Measurements from ENCODE around the gene FNBP1L. TPM values are rescaled to one million over a fixed set of nuclear protein-coding genes. Genes with fewer than 3 reads are reported as not detected.
"Not testable (repeated sequence)": the region's sequence is repeated elsewhere in the genome, so short reads cannot be mapped to it uniquely, and the experiment has no call there.

FNBP1L gene
- total RNA-seq, 1 donor from 2014 or later, result 162 TPM

GRCh38 chr1:93549131-93549530 lies 101.2 kb downstream of the FNBP1L start:
- Histone ChIP-seq H3K27me3 (no peaks in the 10 kb centered on the region), H4K20me1 (ENCODE audit: low read depth) (peaks cover 25% of the 10 kb centered on the region), H3K9me3 (ENCODE audit: low read depth) (no peaks in the 10 kb centered on the region), H3K27ac (no peak overlapping the region), H3F3A (ENCODE audit: low read depth) (peaks cover 38% of the 10 kb centered on the region), H3K79me2 (ENCODE audit: low read depth) (no peaks in the 10 kb centered on the region), H2AFZ (replicated peaks) (no peak overlapping the region), H3K4me3 (no peak overlapping the region), H3K4me1 (peaks cover 16% of the 10 kb centered on the region), H3K4me2 (no peak overlapping the region), H3K9ac (no peak overlapping the region), H3K36me3 (peaks cover 47% of the 10 kb centered on the region)
- no peak overlapping the region for H3K4me3 Mint-ChIP-seq
- no peaks in the 10 kb centered on the region for H3K27me3 Mint-ChIP-seq (ENCODE audit: insufficient read depth, low read depth)
- DNase-seq (ENCODE audit: low spot score), result no peak
- no peak overlapping the region for H3K27ac Mint-ChIP-seq
- no peaks in the 10 kb centered on the region for H3K9me3 Mint-ChIP-seq
- TF ChIP-seq EZH2phosphoT487 (IDR thresholded peaks at IDR 0.05) (no peak), EZH2 (IDR thresholded peaks at IDR 0.05) (no peak)
- TF ChIP-seq, protein P1, sequence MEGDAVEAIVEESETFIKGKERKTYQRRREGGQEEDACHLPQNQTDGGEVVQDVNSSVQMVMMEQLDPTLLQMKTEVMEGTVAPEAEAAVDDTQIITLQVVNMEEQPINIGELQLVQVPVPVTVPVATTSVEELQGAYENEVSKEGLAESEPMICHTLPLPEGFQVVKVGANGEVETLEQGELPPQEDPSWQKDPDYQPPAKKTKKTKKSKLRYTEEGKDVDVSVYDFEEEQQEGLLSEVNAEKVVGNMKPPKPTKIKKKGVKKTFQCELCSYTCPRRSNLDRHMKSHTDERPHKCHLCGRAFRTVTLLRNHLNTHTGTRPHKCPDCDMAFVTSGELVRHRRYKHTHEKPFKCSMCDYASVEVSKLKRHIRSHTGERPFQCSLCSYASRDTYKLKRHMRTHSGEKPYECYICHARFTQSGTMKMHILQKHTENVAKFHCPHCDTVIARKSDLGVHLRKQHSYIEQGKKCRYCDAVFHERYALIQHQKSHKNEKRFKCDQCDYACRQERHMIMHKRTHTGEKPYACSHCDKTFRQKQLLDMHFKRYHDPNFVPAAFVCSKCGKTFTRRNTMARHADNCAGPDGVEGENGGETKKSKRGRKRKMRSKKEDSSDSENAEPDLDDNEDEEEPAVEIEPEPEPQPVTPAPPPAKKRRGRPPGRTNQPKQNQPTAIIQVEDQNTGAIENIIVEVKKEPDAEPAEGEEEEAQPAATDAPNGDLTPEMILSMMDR (IDR thresholded peaks at IDR 0.05), result no peak
- H3K4me1 Mint-ChIP-seq, result peaks cover 15% of the 10 kb centered on the region
- H3K36me3 Mint-ChIP-seq, result peaks cover 25% of the 10 kb centered on the region

- Mint-ChIP-seq H3K27ac (no peak overlapping the region), H3K9me3 (no peaks in the 10 kb centered on the region), H3K36me3 (peaks cover 27% of the 10 kb centered on the region), H3K4me3 (no peak overlapping the region), H3K4me1 (peaks cover 15% of the 10 kb centered on the region), H3K27me3 (ENCODE audit: insufficient read depth, low read depth) (no peaks in the 10 kb centered on the region)
- Histone ChIP-seq H3K9me3 (ENCODE audit: low read depth) (no peaks in the 10 kb centered on the region), H3K4me3 (no peak overlapping the region), H4K20me1 (ENCODE audit: low read depth) (peaks cover 31% of the 10 kb centered on the region), H3K36me3 (peaks cover 41% of the 10 kb centered on the region), H2AFZ (replicated peaks) (no peak overlapping the region), H3K4me1 (peaks cover 16% of the 10 kb centered on the region), H3K4me2 (no peak overlapping the region), H3F3A (ENCODE audit: low read depth) (peaks cover 38% of the 10 kb centered on the region), H3K27me3 (no peaks in the 10 kb centered on the region), H3K9ac (no peak overlapping the region), H3K27ac (no peak overlapping the region), H3K79me2 (ENCODE audit: low read depth) (no peaks in the 10 kb centered on the region)
- DNase-seq (ENCODE audit: low spot score), result no peak
- TF ChIP-seq, protein P1 (IDR thresholded peaks at IDR 0.05), result no peak
- TF ChIP-seq EZH2phosphoT487 (IDR thresholded peaks at IDR 0.05) (no peak), EZH2 (IDR thresholded peaks at IDR 0.05) (no peak)
Measured at GRCh38 chr1:93549811-93550210, 101.9 kb downstream of the FNBP1L start.

DNA sequence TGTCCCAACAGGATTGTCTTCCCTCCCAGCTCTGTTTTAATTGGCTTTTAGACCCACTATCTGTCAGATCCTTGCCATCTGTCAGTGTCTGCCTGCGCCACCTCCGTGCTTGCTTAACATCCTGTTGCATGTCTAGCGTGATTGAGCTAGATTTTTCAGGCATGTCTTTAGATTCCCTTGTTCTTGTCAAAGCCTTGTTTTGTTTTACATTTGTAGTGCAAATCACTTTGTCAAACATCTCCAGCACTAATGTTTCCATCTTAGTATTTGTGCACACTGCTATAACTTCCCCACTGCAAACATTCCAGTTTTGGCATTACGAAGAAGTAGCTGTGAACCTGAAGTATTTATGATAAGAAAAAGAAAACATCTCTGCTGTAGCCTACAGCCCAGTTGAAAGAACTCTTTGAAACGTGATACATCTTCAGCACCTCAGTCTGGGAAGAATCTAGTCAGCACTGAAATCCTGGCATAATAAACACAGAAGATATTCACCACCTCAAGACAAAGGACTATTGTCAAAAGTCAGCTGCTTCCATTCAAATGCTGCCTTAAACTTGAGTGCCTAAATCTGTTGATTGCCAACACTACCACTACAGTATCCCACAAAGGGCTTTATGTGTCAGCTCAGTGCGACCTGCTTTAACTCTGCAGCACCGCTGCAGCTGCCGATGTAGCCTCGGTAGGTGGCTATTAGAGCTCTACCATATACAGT lies 105.0 kb downstream of the FNBP1L start:
- peaks cover 16% of the 10 kb centered on the region for H3K4me1 ChIP-seq
- H3K36me3 Mint-ChIP-seq, result peaks cover 34% of the 10 kb centered on the region
- H3K4me3 Mint-ChIP-seq, result no peak overlapping the region
- peaks cover 31% of the 10 kb centered on the region for H4K20me1 ChIP-seq (ENCODE audit: low read depth)
- no peaks in the 10 kb centered on the region for H3K79me2 ChIP-seq (ENCODE audit: low read depth)
- DNase-seq (ENCODE audit: low spot score), result peak; percentile 23
- no peaks in the 10 kb centered on the region for H3K27me3 ChIP-seq
- H3K9ac ChIP-seq, result no peak overlapping the region
- no peaks in the 10 kb centered on the region for H3K27me3 Mint-ChIP-seq (ENCODE audit: insufficient read depth, low read depth)
- TF ChIP-seq, protein P1 (IDR thresholded peaks at IDR 0.05), result no peak
- TF ChIP-seq EZH2phosphoT487 (IDR thresholded peaks at IDR 0.05) (no peak), EZH2 (IDR thresholded peaks at IDR 0.05) (no peak)
- H3K27ac Mint-ChIP-seq, result no peak overlapping the region
- H3K4me3 ChIP-seq, result no peak overlapping the region
- H2AFZ ChIP-seq (replicated peaks), result no peak overlapping the region
- peaks cover 15% of the 10 kb centered on the region for H3K4me1 Mint-ChIP-seq
- peaks cover 27% of the 10 kb centered on the region for H3K36me3 ChIP-seq
- H3K9me3 Mint-ChIP-seq, result peaks cover under 1% of the 10 kb centered on the region
- H3K27ac ChIP-seq, result no peak overlapping the region
- H3K4me2 ChIP-seq, result peak overlapping the region; percentile 14
- H3K9me3 ChIP-seq (ENCODE audit: low read depth), result peaks cover under 1% of the 10 kb centered on the region
- H3F3A ChIP-seq (ENCODE audit: low read depth), result peaks cover 35% of the 10 kb centered on the region

GRCh38 chr1:93553886-93554490 lies 106.1 kb downstream of the FNBP1L start:
- H3K9me3 ChIP-seq (ENCODE audit: low read depth); H3K27me3 ChIP-seq; H3K4me3 Mint-ChIP-seq; H3K27me3 Mint-ChIP-seq (ENCODE audit: insufficient read depth, low read depth); H3K9me3 Mint-ChIP-seq; H3K79me2 ChIP-seq (ENCODE audit: low read depth); H3K9ac ChIP-seq; H2AFZ ChIP-seq (replicated peaks); H3K4me2 ChIP-seq; DNase-seq (ENCODE audit: low spot score); H3K27ac ChIP-seq; H3K4me3 ChIP-seq: not testable (repeated sequence)
- Mint-ChIP-seq H3K4me1 (peaks cover 15% of the 10 kb centered on the region), H3K27ac (peak overlapping the region; percentile 16), H3K36me3 (peaks cover 42% of the 10 kb centered on the region)
- peaks cover 16% of the 10 kb centered on the region for H3K4me1 ChIP-seq
- peaks cover 29% of the 10 kb centered on the region for H3F3A ChIP-seq (ENCODE audit: low read depth)
- H4K20me1 ChIP-seq (ENCODE audit: low read depth), result peaks cover 28% of the 10 kb centered on the region
- peaks cover 22% of the 10 kb centered on the region for H3K36me3 ChIP-seq

Data from neural progenitor cell (in vitro differentiated cells).